Fibroblast of skin of right quadriceps (primary cell): ENCODE results near the gene FRMD4A.

Experiments used
- DNase-seq: peaks from one replicate; pipeline ENCODE4 v3.0.0-alpha.2; 2013

FRMD4A gene

GRCh38 chr10:13628661-13629060 lies 702.1 kb downstream of the FRMD4A start:
- DNase-seq, result no peak

GRCh38 chr10:13627459-13628310 lies 703.0 kb downstream of the FRMD4A start:
- no peak for DNase-seq

- no peak for DNase-seq
Measured at GRCh38 chr10:13624630-13625029, 706.1 kb downstream of the FRMD4A start.

GRCh38 chr10:13621931-13622330 lies 708.8 kb downstream of the FRMD4A start:
- DNase-seq, result no peak

- peak; percentile 39 for DNase-seq
Measured at GRCh38 chr10:13617116-13617515, 713.6 kb downstream of the FRMD4A start.

DNA sequence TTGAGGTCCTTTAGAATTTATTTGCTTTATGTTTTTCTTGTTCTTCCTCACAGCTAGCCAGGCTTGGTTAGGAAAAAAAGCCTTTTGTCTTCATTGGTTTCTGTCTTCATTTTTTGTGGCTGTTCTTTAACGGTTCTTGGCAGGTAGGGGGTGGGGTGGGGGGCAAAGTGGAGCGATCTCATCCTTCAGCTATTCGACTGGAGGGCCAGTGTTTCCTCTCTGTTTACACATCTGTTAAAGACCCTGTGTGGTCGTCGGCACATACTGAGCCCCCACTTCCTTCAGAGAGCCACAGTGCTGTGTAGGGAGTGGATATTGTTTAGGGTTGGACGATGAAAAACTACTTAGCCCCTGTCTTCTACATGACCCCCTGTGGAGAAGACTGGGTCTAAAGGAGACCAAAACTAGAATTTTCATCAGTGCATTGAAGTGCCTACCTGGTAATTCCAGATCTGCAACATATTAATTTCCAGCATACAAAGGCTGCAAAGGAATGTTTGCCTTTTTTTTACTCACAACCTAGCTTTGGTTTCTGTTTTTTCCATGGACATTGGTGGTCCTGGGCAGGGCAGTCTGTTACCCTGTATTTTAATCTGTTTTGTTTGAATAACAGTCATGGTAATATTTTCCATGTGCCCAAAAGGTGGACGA lies 714.9 kb downstream of the FRMD4A start:
- DNase-seq, result peak; percentile 47

- peak; percentile 75 for DNase-seq
Measured at GRCh38 chr10:13614530-13615332, 716.0 kb downstream of the FRMD4A start.

GRCh38 chr10:13613519-13613918 lies 717.2 kb downstream of the FRMD4A start:
- peak; percentile 44 for DNase-seq

- no peak for DNase-seq
Measured at GRCh38 chr10:13612654-13613373, 717.9 kb downstream of the FRMD4A start.

DNA sequence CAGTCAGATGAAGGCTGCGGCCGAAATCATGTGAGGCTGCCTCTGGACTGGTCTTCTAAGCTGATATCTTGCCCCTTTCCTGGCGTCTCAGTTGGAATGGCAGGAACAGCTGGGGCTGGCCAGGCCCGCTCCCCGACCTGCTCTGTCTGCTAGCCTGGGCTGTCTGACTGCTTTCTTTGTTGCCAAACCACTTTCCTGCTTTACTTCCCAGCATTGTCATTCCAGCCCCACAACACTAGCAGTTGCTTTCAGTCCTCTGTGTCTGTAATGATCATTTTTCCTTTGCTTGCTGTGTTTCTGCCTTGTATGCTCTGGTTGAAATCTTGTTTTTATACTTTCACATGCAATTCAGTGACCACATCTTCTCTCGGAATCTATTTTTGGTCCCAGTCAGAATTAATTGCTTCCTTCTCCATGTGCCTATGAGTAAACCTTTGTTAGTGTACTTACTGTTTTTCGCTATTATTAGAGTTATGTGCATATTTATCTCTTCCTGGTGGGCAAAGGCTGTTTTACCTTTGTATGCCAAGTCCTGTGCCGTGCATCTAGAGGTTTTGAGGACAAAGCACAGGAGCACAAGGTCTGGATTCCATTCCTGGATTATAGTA lies 722.4 kb downstream of the FRMD4A start:
- no peak for DNase-seq

- DNase-seq, result no peak
Measured at GRCh38 chr10:13604357-13605040, 726.2 kb downstream of the FRMD4A start.

DNA sequence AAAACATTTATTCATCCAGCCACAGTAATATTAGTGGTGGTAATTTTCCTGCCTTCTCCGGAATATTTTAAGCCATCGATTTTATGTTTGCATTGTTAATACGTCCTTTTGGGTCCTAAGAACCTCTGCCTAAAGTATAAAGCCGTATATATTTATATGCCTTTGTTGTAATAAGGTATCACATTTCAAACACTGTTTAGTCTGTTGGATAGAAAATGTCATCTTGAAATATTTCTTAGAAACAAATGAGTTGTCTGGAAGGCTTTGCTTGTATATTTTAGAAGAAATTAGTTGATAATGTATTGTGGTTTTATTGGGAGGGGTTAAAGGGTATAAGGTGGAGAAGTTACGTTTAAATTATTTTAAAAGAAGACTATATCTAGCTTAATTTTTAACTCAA lies 732.8 kb downstream of the FRMD4A start:
- DNase-seq, result no peak

DNA sequence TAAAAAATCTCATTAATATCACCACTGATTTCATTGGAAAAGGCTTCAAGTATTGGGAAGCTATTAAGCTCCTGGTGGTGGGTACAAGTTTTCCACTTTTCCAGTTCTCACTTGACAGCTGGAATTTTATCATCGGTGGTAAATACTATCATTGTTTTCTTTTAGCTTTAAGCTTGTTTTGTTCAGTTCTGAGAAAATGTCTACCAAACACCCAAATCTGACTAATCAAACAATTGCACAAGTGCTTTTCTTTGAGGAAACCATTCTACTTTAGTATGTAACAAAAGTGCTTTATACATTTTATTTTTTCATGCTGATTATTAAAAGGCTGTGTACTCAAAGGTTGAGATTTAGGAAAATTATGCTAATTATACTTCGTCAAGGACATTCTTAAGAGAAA lies 736.1 kb downstream of the FRMD4A start:
- DNase-seq, result no peak
